ENCODE results near the gene CDKN2A.

Gene CDKN2A

GRCh38 chr9:21941337-21941995 is 52.7 kb downstream of the CDKN2A start:
- no peak for DNase-seq (ENCODE audit: low read depth)

GRCh38 chr9:21936161-21936560 is 58.0 kb downstream of the CDKN2A start:
- no peak for DNase-seq (ENCODE audit: low read depth)

GRCh38 chr9:21935631-21936030 is 58.6 kb downstream of the CDKN2A start:
- no peak for DNase-seq (ENCODE audit: low read depth)

- DNase-seq (ENCODE audit: low read depth), result no peak
Measured at GRCh38 chr9:21933865-21934264, 60.3 kb downstream of the CDKN2A start.

- DNase-seq (ENCODE audit: low read depth), result no peak
Measured at GRCh38 chr9:21933281-21933680, 60.9 kb downstream of the CDKN2A start.

GRCh38 chr9:21931428-21931827 is 62.8 kb downstream of the CDKN2A start:
- no peak for DNase-seq (ENCODE audit: low read depth)

- DNase-seq (ENCODE audit: low read depth), result no peak
Measured at GRCh38 chr9:21927752-21928151, 66.4 kb downstream of the CDKN2A start.

GRCh38 chr9:21923694-21924093 is 70.5 kb downstream of the CDKN2A start:
- no peak for DNase-seq (ENCODE audit: low read depth)

- DNase-seq (ENCODE audit: low read depth), result no peak
Measured at GRCh38 chr9:21919377-21920362, 74.5 kb downstream of the CDKN2A start.

Data from stimulated activated CD8-positive, alpha-beta memory T cell treated with anti-CD3 and anti-CD28 coated beads, Interleukin-15, amount 100 ng/mL, for 24 hours (primary cell).